Measurements from ENCODE around the gene VPS13C. TPM values are rescaled to one million over a fixed set of nuclear protein-coding genes. Genes with fewer than 3 reads are reported as not detected.

Gene VPS13C, protein sequence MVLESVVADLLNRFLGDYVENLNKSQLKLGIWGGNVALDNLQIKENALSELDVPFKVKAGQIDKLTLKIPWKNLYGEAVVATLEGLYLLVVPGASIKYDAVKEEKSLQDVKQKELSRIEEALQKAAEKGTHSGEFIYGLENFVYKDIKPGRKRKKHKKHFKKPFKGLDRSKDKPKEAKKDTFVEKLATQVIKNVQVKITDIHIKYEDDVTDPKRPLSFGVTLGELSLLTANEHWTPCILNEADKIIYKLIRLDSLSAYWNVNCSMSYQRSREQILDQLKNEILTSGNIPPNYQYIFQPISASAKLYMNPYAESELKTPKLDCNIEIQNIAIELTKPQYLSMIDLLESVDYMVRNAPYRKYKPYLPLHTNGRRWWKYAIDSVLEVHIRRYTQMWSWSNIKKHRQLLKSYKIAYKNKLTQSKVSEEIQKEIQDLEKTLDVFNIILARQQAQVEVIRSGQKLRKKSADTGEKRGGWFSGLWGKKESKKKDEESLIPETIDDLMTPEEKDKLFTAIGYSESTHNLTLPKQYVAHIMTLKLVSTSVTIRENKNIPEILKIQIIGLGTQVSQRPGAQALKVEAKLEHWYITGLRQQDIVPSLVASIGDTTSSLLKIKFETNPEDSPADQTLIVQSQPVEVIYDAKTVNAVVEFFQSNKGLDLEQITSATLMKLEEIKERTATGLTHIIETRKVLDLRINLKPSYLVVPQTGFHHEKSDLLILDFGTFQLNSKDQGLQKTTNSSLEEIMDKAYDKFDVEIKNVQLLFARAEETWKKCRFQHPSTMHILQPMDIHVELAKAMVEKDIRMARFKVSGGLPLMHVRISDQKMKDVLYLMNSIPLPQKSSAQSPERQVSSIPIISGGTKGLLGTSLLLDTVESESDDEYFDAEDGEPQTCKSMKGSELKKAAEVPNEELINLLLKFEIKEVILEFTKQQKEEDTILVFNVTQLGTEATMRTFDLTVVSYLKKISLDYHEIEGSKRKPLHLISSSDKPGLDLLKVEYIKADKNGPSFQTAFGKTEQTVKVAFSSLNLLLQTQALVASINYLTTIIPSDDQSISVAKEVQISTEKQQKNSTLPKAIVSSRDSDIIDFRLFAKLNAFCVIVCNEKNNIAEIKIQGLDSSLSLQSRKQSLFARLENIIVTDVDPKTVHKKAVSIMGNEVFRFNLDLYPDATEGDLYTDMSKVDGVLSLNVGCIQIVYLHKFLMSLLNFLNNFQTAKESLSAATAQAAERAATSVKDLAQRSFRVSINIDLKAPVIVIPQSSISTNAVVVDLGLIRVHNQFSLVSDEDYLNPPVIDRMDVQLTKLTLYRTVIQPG (N-terminal part only)
- 10 to 100 TPM; 21.0 to 29.8 (median 22.6) TPM for total RNA-seq (2021; fragmentation: NEBNext Ultra II Directional; extraction: Animal tissue kit (Norgen Biotek cat#: 25700))
- long read RNA-seq, partial matches to known transcripts, result 10 of 17 reads
- long read RNA-seq, other reads (novel, unspliced or antisense), result 6 of 17 reads

- no peaks in the 10 kb centered on the region for H3K9me3 Mint-ChIP-seq
- peak within 1 kb of the TSS; percentile 88 for H3K27ac Mint-ChIP-seq
- H3K36me3 Mint-ChIP-seq (ENCODE audit: low read depth), result peaks cover 5% of the 10 kb centered on the region; the same call in 1 of the 2 replicates
- TF ChIP-seq, protein P1, sequence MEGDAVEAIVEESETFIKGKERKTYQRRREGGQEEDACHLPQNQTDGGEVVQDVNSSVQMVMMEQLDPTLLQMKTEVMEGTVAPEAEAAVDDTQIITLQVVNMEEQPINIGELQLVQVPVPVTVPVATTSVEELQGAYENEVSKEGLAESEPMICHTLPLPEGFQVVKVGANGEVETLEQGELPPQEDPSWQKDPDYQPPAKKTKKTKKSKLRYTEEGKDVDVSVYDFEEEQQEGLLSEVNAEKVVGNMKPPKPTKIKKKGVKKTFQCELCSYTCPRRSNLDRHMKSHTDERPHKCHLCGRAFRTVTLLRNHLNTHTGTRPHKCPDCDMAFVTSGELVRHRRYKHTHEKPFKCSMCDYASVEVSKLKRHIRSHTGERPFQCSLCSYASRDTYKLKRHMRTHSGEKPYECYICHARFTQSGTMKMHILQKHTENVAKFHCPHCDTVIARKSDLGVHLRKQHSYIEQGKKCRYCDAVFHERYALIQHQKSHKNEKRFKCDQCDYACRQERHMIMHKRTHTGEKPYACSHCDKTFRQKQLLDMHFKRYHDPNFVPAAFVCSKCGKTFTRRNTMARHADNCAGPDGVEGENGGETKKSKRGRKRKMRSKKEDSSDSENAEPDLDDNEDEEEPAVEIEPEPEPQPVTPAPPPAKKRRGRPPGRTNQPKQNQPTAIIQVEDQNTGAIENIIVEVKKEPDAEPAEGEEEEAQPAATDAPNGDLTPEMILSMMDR (IDR thresholded peaks at IDR 0.05), result peak; percentile 82
- H3K27me3 Mint-ChIP-seq (ENCODE audit: insufficient read depth), result no peaks in the 10 kb centered on the region; the same call in 1 of the 2 replicates
- peak; percentile 91 for DNase-seq
- H3K4me1 Mint-ChIP-seq (ENCODE audit: low read depth), result peaks cover 35% of the 10 kb centered on the region
- peak within 1 kb of the TSS; percentile 97 for H3K4me3 Mint-ChIP-seq
Measured at GRCh38 chr15:62060113-62060895, at the start of gene VPS13C. TSS of gene VPS13C (minus strand) at chr15:62060447. CDS start at chr15:62060374, 73 bp downstream.

GRCh38 chr15:62109437-62109836 is 49.2 kb upstream of the VPS13C start:
- peaks cover 40% of the 10 kb centered on the region for H3K4me1 Mint-ChIP-seq (ENCODE audit: low read depth)

GRCh38 chr15:62108411-62108810 is 48.2 kb upstream of the VPS13C start:
- TF ChIP-seq, protein P1 (IDR thresholded peaks at IDR 0.05), result no peak
- Mint-ChIP-seq H3K9me3 (no peaks in the 10 kb centered on the region), H3K27ac (no peak overlapping the region), H3K36me3 (ENCODE audit: low read depth) (no peaks in the 10 kb centered on the region), H3K4me1 (ENCODE audit: low read depth) (peaks cover 37% of the 10 kb centered on the region), H3K4me3 (no peak overlapping the region), H3K27me3 (ENCODE audit: insufficient read depth) (peaks cover 3% of the 10 kb centered on the region; the same call in 1 of the 2 replicates)
- DNase-seq, result no peak

More at GRCh38 chr15:62109437-62109836, 49.2 kb upstream of the VPS13C start:
- Mint-ChIP-seq H3K4me3 (no peak overlapping the region), H3K27me3 (ENCODE audit: insufficient read depth) (no peaks in the 10 kb centered on the region), H3K9me3 (no peaks in the 10 kb centered on the region), H3K36me3 (ENCODE audit: low read depth) (no peaks in the 10 kb centered on the region), H3K27ac (no peak overlapping the region)
- TF ChIP-seq, protein P1 (IDR thresholded peaks at IDR 0.05), result no peak
- no peak for DNase-seq

DNA sequence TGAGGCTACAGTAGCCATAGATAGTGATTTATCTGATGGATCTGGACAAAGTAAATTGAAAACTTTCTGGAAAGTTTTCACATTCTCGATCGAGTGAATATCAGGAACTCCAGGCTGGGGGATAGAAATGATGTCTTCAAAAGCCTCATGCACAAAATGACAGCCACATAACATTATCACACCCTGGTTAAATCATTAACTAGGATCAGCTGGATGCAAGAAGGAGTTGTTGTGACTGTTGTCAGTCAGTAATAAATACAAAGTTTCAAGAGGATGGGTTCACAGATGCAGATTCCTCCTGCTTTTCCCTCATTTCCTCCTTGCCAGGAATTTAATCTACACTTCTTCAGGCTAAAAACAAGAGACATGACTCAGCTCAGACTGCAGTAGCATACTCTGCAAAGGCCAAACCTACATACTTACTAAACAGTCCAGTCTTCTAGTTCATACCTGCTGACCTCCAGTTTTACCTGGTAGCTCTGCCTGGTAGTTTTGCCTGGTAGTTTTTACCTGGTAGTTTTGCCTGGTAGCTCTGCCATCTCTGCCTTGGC is 47.4 kb upstream of the VPS13C start:
- Mint-ChIP-seq H3K4me3 (no peak overlapping the region), H3K27me3 (ENCODE audit: insufficient read depth) (peaks cover 3% of the 10 kb centered on the region; the same call in 1 of the 2 replicates), H3K27ac (no peak overlapping the region), H3K4me1 (ENCODE audit: low read depth) (peaks cover 29% of the 10 kb centered on the region), H3K36me3 (ENCODE audit: low read depth) (no peaks in the 10 kb centered on the region), H3K9me3 (no peaks in the 10 kb centered on the region)
- no peak for DNase-seq
- TF ChIP-seq, protein P1 (IDR thresholded peaks at IDR 0.05), result no peak
